Measurements from ENCODE around the gene SHROOM3. TPM values are rescaled to one million over a fixed set of nuclear protein-coding genes. Genes with fewer than 3 reads are reported as not detected.

The SHROOM3 gene
- 4.2 and 19.1 TPM in 2 replicates for total RNA-seq

DNA sequence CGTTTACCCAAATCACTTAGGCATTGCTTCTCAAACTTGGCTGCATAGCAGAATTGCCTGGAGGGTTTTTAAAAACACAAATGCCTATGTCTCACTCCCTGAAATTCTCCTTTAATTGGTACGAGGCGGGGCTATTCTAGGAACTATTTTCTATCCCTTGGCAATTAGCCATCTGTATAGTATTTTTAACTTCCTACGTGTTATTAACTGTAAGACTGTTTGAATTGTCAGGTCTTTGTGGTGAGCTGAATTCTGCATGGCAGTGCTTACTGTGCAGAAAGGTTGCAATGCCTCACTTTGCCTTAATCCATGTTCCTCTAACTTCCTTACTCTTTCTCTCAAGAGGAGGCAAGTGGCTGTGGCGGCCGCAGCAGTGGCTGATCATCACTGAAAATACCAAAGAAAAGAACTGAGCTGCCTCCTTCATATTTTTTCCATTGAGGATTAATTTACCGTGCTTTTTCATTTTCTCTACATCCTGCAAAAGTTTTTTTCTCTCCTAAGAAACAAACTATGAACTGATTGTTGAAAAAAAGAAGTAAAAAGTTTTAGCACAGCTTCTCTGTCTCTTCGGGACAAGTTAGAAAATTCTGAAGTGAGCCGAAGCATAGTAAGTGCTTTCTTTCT, at the start of gene SHROOM3:
SHROOM3 (plus strand) TSS at position 329 of the 627 bp plus-strand sequence. CDS start 824 bp downstream, outside the sequence.

DNA sequence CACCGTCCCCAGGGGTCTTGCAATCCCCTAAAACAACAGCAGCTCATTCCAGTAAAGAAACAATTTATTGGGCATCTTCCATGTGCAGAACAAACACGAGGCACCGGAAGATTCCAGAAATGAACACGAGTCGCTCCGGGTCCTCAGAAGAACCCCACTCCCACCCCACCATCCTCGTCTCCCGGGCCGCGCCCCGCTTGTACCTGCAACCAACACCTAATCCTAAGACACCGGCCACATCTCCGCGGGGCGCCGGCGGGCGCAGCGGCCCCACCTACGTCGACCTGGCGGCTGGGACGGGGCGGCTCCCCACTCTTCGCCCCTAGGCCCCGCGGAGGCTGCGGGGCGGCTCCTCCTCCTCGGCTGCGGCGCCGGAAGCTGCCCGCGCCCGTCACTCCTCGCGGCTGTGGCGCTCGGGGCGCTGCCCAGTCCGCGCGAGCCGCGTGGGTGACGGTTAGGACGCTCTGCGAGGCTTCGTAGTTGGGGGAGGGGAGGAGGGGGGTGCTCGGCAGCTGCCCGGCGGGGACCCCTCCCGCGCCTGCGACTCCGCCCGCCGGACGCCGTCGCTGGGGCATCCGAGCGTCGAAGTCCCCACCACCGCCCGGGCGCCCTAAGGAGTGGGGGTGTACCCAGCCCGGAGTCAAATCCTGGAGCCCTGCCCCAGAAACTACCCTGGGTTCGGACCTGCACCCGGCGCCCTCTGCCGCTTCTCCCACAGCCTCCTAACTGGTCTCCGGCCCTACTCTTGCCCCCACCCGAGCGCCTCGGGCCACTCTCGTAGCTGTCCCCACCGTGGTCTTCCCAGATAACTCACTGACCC, 14.1 kb upstream of the SHROOM3 start, which contains the start of gene CCDC158:
CCDC158 (minus strand) TSS at position 380 of the 820 bp plus-strand sequence. CDS start 17,934 bp downstream, outside the sequence.

Other genes with a start within 250 kb of the SHROOM3 start
- gene SCARB2, start 221.4 kb upstream of the SHROOM3 start, total RNA-seq: 122 and 254 TPM in 2 replicates
- 2.1 TPM in 1 of 2 replicates, not detected in the other for gene FAM47E, start 183.5 kb upstream of the SHROOM3 start, total RNA-seq
- gene STBD1, start 128.5 kb upstream of the SHROOM3 start, total RNA-seq: 5.0 and 6.9 TPM in 2 replicates
- gene CCDC158, start 14.1 kb upstream of the SHROOM3 start, total RNA-seq: 0.13 TPM in 1 of 2 replicates, not detected in the other

Measured in epithelial cell of alveolus of lung (primary cell).